ENCODE results near the gene EDC4.
A peak's percentile ranks its signal among the peaks of the same experiment; 100 is the strongest.

Gene EDC4

GRCh38 chr16:67885545-67885944 is 12.7 kb downstream of the EDC4 start:
- no peak overlapping the region for H3K4me3 ChIP-seq (ENCODE audit: low read depth, low read length)
- TF ChIP-seq CTCF (IDR thresholded peaks at IDR 0.05; ENCODE audit: low read depth, low read length): no peak

- H3K4me3 ChIP-seq (ENCODE audit: low read depth, low read length): no peak overlapping the region
- TF ChIP-seq CTCF (IDR thresholded peaks at IDR 0.05; ENCODE audit: low read depth, low read length): no peak
Observed at GRCh38 chr16:67885976-67886375, 13.1 kb downstream of the EDC4 start.

GRCh38 chr16:67886387-67886786 is 13.5 kb downstream of the EDC4 start:
- no peak for TF ChIP-seq CTCF (IDR thresholded peaks at IDR 0.05; ENCODE audit: low read depth, low read length)
- H3K4me3 ChIP-seq (ENCODE audit: low read depth, low read length): no peak overlapping the region

- no peak for TF ChIP-seq CTCF (IDR thresholded peaks at IDR 0.05; ENCODE audit: low read depth, low read length)
- H3K4me3 ChIP-seq (ENCODE audit: low read depth, low read length): no peak overlapping the region
Observed at GRCh38 chr16:67888331-67888730, 15.5 kb downstream of the EDC4 start.

- TF ChIP-seq CTCF (IDR thresholded peaks at IDR 0.05; ENCODE audit: low read depth, low read length): no peak
- peak overlapping the region; percentile 94 for H3K4me3 ChIP-seq (ENCODE audit: low read depth, low read length)
Observed at GRCh38 chr16:67892375-67892774, 19.5 kb downstream of the EDC4 start.

GRCh38 chr16:67892899-67893742 is 20.3 kb downstream of the EDC4 start, which contains the start of gene PSKH1:
Gene PSKH1, plus strand, starts transcription at chr16:67893254. Its CDS starts 15,496 bp downstream, at chr16:67908750.
- TF ChIP-seq CTCF (IDR thresholded peaks at IDR 0.05; ENCODE audit: low read depth, low read length): no peak
- peak within 1 kb of the TSS; percentile 94 for H3K4me3 ChIP-seq (ENCODE audit: low read depth, low read length)

GRCh38 chr16:67893743-67894399 is 21.0 kb downstream of the EDC4 start:
- H3K4me3 ChIP-seq (ENCODE audit: low read depth, low read length): peak overlapping the region; percentile 94
- TF ChIP-seq CTCF (IDR thresholded peaks at IDR 0.05; ENCODE audit: low read depth, low read length): no peak

Measured in WI38 (cell line).